GM19328 (cell line): ENCODE data around the gene JMJD8.
"Not testable (repeated sequence)": the region's sequence is repeated elsewhere in the genome, so short reads cannot be mapped to it uniquely, and the experiment has no call there.

Source experiments
- ATAC-seq: cut with Tn5 transposase; IDR thresholded peaks from one replicate; pipeline ENCODE4 v1.9.1; 2021; ENCODE audit warnings: mild to moderate bottlenecking, moderate library complexity; ENCODE audit not compliant: unreplicated experiment

The JMJD8 gene

DNA sequence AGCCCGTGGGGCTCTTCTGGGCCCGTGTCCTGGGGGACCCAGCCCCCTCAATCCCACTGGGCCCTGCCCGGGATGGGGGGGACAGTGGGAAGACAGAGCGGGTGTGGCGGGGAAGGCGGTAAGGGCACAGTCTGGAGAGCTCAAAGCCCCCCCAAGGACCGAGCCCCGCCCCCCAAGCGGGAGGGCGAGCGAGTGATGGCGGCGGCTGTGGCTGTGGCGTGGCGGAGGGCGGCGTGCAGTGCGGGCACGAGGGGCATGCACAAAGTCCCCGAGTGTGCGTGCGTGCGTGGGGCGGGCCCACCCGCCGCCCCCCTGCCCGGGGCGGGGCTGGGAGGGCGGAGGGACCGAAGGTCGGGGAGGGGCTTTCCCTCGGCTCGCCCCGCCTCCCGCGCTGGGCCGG is 9.6 kb upstream of the JMJD8 start:
- no peak for ATAC-seq

DNA sequence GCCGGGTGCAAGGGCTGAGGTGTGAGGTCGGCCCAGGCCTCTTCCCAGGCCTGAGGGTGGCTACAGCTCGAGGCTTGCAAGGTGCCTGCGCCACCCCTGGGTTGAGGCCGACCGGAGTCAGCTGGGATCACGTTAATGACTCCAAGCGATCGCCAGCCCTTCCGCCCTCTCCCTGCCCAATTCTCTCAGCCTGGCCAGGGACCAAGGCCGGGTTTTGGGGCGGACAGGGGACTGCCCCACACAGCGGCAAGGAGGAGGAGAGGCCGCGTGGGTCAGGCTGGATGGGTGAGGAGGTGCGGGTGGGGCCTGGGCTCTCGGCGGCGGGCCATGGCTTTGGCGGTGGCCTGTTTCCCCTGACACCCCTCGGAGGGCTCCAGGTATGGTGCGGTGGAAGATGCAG is 9.2 kb upstream of the JMJD8 start:
- no peak for ATAC-seq

DNA sequence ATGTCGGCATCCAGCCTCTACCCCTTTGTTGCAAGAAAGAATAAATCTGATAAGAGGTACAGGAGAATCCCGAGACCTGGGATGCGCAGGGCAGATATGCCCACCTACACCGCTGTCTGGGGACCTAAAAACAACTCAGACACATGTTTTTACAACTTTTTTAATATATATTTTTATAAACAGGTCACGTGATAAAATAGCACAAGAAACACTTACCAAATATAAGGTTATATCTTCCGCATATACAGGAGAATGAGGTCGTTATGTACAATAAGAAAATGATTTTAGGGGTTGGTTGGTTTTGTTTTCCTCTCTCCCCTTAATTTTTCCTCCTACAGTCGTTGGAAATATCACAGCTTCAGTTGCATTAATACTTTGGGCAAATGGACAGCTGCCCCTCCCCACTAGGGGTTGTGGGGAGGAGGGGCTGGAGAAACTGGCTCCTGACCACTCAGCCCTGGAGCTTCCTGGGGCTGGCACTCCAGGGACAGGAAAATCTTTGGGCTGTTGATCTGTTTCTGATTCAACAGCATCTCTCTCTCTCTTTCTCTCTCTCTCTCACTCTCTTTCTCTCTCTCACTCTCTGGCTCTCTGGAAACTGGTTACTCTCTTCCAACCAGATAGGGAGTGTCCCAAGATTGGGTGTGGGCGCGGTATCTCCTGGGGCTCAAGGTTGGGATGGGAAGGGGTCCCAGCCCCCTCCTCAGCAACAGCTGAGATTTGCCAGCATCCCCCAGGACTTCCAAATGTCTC is 8.4 kb upstream of the JMJD8 start:
- ATAC-seq: no peak

DNA sequence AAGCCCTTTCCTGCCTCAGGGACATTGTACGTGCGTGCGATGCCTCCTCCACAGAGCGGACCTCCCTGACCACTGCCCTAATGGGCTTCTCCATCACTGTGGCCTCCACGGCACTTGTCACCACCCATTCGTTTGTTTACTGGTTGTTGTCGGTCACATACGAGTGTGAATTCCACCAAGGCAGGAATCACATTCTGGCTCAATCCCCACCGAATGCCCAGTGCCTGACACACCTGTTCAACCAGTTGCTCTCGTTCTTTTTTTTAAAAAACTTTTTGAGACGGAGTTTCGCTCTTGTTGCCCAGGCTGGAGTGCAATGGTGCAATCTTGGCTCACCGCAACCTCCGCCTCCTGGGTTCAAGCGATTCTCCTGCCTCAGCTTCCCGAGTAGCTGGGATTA is 7.1 kb upstream of the JMJD8 start:
- ATAC-seq: not testable (repeated sequence)

DNA sequence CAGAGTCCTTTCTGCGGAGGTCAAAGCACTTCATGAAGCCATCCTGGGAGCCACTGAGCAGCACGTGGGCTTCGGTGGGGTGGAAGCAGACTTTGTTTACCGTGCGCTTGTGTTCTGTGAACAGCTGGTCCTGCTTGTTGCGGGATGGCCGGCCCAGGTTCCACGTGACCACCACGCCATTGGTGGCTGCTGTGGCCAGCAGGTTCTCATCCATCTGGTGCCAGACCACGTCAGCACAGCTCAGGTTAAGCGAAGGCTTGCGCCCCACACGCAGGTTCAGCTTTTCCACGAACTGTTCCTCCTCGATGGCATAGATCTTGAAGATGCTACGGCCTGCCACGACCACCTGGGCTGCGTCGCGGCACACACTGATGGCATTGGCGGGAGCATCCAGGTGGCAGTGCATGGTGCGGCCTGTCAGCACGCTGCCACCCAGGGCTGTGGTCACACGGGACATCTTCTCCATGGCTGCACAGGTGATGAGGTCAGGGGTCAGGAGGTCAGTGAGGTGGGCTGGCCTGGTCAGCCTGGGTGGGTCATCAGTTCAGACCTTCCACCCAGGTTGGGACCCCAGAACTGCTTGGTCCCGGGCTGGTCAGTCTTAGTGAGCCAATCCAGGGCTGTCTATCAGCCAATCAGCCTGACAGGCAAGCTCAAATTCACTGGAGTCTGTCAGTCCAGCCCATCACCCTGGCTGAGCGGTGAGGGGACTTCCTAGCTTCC is 5.2 kb upstream of the JMJD8 start:
- ATAC-seq: no peak

DNA sequence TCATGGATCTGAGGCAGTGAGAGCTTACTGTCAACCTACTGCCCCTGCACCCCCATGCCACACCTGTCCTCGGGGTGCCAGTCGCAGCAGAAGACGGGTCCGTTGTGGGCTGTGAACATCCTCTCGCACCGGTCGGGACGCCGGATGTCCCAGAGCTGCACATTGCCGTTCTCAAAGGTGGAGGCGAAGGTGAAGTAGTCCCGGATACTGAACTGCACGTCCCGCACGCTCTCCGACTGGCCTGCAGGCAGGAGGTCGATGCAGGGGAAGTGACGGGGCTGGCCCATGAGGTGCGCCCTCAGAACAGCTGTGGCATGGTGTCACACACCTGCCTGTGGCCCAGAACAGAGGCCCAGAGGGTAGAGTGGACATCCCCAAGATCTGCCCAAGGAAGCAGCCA is 3.4 kb upstream of the JMJD8 start:
- no peak for ATAC-seq

DNA sequence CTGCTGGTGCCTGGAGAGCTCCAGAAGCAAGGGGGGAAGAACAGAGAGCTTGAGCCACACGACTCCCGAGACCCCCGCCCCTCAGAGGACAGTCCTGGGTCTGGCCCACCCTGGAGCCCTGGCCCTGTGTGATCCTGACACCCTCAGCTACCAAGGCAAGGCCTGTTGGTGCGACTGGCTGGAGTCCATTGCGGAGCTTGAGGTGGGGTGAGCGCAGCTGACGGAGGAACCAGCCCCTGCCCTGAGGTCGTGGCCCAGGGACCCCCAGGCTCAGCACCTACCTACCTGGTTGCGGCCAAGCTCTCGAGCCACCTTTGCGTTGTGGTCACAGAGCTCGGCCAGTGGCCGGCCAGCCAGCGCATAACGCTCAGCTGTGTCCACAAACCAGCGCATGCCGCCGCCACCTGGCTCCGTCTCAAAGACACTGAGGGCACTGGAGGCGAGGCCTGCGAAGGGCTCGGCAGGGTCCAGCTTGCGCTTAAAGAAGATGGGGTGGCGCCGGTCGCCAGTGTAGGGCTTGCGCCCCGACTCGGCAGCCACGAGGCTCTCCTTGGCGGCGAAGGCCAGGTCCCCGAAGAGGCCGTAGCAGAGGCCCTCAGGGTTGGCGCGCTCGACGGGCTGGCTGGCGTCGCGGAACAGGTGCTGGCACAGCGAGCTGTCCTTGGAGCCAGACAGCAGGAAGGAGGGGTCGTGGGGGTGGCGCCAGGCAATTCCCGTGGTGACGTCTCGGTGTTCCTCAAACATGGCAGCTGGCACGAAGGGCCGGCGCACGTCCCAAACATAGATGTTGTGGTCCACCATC is 2.5 kb upstream of the JMJD8 start:
- ATAC-seq: no peak

DNA sequence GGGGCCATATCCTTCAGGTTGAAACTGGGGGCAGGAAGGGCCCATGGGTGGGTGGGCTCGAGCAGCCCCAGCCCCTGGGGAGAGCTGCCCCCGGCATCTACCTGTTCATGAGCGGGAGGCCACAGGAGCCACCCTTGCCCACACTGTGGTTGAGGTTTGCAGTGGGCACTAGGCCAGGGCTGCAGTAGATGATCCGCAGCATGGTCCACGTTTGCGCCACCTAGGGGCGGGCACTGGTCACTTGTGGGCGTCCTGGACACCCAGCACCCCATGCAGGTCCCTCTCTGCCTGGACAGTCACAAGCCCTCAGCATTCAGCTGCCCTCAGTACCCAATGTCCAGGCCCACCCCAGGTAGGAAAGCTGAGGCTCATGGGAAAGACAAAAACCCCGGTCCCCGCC is 1.8 kb upstream of the JMJD8 start:
- ATAC-seq: no peak

DNA sequence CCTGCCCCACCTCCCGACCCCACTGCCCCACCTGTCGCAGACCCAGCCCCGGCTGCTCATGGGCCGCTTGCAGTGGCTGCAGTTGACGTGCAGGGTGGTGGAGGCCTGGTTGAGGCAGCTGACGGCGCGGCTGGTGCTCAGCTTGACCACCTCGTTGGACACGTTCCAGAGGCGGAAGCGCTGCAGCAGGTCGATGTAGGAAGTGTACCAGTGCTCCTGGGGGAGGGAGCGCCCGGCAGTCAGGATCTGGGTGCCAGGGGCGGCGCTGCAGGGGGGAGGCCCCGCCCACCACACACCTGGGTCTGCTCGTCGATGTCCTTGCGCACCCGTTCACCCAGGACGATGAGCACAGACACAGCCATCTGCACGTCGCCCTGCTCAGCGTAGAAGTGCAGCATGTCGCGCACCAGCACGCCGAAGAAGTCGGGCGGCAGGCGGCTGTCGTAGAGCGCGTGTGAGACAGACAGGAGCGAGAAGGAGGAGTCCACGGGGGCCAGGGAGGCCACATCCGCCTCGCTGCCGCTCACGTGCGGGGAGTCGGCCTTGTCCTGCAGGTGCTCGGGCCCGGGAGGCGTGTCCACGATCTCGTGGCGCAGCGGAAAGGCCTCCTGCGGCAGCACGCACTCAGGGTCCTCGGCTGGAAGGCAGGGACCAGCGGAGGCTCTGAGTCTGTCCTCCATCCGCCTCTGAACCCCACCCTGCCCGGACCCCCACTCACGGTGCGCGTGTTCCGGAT is 995 bp upstream of the JMJD8 start:
- no peak for ATAC-seq

DNA sequence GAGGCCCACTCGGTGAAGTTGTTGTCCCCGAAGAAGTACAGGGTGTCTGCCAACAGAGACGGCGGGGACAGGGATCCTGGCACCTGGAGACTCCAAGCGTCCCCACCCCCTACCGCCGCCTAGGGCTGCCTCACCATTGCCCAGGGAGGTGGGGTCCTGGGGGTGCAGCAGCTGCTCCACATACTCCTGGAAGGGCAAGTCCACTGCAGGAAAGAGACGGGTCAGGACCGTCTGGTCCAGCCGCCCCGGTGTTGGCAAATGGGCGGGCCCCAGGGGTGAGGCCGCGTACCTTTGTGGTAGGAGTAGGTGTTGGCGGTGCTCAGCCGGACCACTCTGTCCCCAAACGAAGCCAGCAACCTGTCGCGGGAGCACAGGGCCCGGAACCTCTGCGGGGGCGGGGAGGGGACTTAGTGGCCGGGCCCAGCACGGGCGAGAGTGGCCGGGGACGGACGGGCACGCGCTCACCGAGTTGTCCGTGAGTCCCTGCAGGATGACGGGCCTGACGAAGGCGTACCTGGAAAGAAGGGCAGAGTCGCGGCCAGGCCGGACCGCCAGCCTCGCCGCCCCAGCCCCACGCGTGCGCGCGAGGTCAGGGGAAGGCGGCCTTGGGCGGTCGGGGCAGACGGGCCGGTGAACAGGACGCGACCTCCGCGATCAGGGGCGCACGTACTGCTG is 601 bp downstream of the JMJD8 start:
- no peak for ATAC-seq

DNA sequence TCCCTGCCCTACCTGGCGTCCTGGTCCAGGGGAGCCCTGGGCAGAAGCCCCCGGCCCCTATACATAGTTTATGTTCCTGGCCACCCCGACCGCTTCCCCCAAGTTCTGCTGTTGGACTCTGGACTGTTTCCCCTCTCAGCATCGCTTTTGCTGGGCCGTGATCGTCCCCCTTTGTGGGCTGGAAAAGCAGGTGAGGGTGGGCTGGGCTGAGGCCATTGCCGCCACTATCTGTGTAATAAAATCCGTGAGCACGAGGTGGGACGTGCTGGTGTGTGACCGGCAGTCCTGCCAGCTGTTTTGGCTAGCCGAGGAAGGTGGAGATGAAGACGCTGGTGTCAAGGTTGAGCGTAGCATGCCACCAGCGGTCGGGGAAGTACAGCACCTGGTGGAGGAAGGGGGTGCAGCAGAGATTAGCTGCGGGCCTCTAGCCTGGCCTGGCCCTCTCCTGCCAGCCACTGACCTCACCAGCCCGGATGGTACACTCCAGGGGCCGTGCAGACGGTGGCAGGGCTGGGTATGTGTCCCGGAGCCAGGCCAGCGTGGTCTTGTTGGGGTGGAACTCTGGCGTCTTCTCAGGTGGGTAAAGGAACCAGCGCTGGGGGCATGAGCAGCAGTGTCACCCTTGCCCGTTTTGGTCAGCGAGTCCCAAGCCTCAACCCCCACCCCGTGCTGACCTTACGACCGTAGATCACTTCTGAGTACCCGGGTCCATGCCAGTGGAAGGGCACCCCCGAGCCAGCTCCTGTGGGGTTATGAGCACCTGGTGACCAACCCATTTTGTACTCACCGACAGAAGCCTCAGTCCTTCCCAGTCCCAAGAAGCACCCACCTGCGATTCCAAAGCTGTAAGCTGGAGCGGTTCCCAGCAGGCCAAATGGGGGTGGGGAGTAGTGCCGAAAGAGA is 1.4 kb downstream of the JMJD8 start:
- no peak for ATAC-seq

DNA sequence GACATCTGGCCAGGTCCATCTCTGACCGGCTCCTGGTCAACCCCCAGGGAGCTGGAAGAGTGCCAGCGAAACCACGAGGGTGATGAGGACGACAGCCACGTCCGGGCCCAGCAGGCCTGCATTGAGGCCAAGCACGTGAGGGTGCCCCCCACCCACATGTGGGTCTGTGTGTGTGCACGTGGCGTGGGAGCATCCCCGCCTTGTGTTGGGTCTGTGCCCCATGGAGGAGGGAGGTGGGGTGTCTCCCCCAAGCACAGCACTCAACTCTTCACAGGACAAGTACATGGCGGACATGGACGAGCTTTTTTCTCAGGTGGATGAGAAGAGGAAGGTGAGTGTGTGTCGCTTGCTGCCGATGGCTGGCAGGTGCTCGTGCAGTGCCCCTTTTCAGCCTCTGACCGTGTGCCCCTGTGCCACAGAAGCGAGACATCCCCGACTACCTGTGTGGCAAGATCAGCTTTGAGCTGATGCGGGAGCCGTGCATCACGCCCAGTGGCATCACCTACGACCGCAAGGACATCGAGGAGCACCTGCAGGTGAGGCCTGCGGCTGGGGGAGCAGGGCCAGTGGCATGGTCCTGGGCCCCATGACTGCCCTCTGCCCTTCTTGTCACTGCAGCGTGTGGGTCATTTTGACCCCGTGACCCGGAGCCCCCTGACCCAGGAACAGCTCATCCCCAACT is 2.2 kb downstream of the JMJD8 start:
- ATAC-seq: no peak

DNA sequence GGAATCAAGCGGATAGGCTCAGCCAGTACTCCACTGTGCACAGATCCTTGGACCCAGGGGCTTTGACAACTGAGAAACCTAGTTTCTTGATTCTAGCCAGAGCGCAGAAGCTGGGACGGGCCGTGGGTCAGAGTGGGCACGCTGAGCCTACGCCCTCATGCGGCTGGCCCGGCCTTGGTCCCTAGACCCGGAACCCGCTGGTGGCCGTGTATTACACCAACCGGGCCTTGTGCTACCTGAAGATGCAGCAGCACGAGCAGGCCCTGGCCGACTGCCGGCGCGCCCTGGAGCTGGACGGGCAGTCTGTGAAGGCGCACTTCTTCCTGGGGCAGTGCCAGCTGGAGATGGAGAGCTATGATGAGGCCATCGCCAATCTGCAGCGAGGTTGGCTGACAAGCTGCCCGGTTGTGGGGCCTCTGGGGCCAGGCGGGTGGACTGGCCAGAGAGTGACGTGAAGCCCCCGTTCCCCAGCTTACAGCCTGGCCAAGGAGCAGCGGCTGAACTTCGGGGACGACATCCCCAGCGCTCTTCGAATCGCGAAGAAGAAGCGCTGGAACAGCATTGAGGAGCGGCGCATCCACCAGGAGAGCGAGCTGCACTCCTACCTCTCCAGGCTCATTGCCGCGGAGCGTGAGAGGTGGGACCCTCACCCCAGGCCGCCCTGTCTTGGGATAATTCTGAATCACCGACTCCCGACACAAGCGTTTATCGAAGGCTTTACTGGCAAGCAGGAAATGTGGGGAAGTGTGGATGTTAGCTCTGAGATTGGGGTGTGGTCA is 3.0 kb downstream of the JMJD8 start:
- no peak for ATAC-seq

DNA sequence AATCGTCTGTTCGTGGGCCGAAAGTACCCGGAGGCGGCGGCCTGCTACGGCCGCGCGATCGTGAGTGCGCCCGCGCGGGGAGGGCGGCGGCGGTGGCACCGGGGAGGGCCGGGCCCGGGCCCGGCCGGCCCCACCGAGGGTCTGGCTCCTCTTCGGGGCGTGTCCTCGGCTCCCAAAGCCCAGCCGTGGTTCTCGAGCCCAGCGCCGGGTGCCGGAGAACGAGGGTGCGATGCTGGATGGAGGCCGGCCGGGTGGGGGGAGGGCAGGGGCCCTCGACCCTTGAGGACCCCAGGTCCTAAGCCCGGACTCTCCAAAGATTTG is 3.5 kb downstream of the JMJD8 start:
- no peak for ATAC-seq

DNA sequence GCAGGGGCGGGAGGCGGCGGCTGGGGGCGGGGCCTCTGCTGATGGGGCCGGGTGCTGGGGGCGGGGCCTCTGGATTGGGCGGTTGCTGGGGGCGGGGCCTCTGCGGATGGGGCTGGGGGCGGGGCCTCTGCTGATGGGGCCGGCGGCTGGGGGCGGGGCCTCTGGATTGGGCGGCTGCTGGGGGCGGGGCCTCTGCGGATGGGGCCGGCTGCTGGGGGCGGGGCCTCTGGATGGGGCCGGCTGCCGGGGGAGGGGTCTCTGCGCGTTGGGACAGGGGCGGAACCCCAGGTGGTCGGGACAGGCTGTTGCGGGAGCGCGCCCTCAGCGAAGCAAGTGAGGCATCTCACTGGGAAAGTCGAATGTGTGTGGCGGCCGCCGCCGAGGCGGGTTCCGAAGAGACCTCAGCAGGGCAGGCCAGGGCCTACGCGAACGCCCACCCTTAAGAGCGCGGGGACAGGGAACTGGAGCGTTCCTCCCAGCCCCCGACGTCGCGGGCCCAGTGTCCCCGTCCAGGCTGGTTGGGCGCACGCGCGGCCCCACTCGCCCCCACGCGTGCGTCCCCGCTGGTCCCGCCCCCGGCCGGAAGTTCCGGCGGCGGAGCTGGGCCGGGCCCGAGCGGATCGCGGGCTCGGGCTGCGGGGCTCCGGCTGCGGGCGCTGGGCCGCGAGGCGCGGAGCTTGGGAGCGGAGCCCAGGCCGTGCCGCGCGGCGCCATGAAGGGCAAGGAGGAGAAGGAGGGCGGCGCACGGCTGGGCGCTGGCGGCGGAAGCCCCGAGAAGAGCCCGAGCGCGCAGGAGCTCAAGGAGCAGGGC is 4.1 kb downstream of the JMJD8 start, which contains the start of gene STUB1:
Gene STUB1 (plus strand): TSS at position 597 of the 811 bp plus-strand sequence. CDS start 116 bp downstream, at position 713.
- ATAC-seq: no peak

DNA sequence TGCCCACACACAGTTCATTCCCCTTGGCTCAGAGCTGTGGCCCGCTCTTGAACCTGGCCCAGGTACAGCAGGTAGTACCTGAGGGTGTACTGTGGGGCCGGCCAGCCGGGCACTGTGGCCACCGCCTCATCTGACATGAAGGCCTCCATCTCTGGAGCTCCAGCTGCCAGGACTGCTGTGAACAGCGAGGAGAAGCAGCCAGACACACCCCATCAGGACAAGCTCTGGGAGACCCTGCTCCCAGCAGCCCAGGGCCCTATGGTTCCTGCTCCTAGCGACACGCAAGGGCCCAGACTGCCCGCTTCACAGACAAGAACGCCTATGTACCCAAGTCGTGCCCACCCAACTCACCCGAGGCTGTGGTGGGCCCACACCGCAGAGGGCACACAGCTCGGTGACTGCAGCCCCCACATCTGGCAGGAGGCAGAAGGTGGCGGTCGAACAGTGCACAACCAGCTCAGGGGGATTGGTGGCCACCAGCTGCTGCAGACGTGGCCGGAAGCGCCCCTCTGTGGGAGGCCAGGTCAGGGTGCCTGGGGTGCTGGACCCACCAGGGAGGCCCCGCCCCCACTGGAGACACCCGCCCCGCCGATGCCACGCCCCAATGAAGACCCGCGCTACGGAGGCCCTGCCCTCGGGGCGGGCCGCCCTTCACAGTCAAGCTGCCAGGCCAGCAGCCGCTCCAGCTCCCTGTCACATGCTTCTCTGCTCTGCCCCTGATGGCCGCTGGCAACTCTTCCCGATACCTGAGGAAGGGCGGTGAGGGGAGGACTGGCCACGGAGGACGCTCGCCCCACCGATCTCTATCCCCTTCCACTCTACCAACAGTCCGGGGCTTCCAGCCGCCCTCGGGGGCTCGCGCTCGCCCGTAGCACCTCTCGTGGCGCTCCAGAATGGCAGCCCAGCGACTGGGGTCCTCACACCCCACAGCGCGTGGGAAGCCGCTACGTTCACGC is 5.0 kb downstream of the JMJD8 start:
- no peak for ATAC-seq
